T-cell (primary cell): ENCODE data around the gene CHD2. TPM values are rescaled to one million over a fixed set of nuclear protein-coding genes. Genes with fewer than 3 reads are reported as not detected.

Experiments
- ATAC-seq, 4 experiments: fragments of 200-7000 bp in 3 of 4; fragments of 150-1000 bp in 1 of 4; cut with Tn5 transposase; replicated peaks in 1 of 4; 1 replicate in 3 of 4; 2 replicates in 1 of 4; pipeline ENCODE4 v1.10.0; 2021; ENCODE audit warnings: moderate library complexity in 3 of 4, mild to moderate bottlenecking in 2 of 4, moderate number of reproducible peaks in 1 of 4
- CTCF ChIA-PET, 2 donors: fragments of 300-600 bp; sonication (Branson Sonifier 250); formaldehyde crosslinking; loops; one replicate each; lab custom pipeline; 2022; ENCODE audit warnings: antibody characterized with exemption in 2 of 2; lab: Charles Lee
- POLR2A ChIA-PET, 2 donors: fragments of 300-600 bp; sonication (Branson Sonifier 250); formaldehyde crosslinking; loops; one replicate each; lab custom pipeline; 2022; ENCODE audit warnings: antibody characterized with exemption in 2 of 2; lab: Charles Lee
- DNase-seq, 35 experiments: peaks; one replicate each; pipeline versions ENCODE4 v3.0.0 to v3.0.0-alpha.2; 2013 to 2023
- H3K27ac ChIP-seq: one replicate; pipeline ENCODE4 v1.5.1; 2013; ENCODE audit warnings: low read length
- H3K27me3 ChIP-seq, 2 experiments: replicated peaks in 1 of 2; 1 replicate in 1 of 2; 2 replicates in 1 of 2; pipeline versions ENCODE4 v1.6.1 to v1.7.0; 2013; ENCODE audit warnings: low read length in 1 of 2, mixed read lengths in 1 of 2; ENCODE audit not compliant: control insufficient read depth in 2 of 2, insufficient read depth in 2 of 2; ENCODE audit errors: extremely low read depth in 1 of 2
- H3K36me3 ChIP-seq, 2 donors: 1 replicate in 1 of 2; 2 replicates in 1 of 2; pipeline versions ENCODE4 v1.6.1 to v1.7.0; 2013; ENCODE audit warnings: low read length in 1 of 2; ENCODE audit not compliant: control insufficient read depth in 2 of 2, insufficient read depth in 1 of 2; ENCODE audit errors: extremely low read depth in 1 of 2
- H3K4me1 ChIP-seq, 2 experiments: 1 replicate in 1 of 2; 2 replicates in 1 of 2; pipeline versions ENCODE4 v1.6.1 to v1.7.0; 2013; ENCODE audit warnings: low read length in 2 of 2, mixed read lengths in 1 of 2; ENCODE audit not compliant: insufficient read depth in 2 of 2, control insufficient read depth in 1 of 2; ENCODE audit errors: extremely low read depth in 1 of 2
- H3K4me3 ChIP-seq, 2 donors: 1 replicate in 1 of 2; 2 replicates in 1 of 2; pipeline versions ENCODE4 v1.5.1 to v1.7.0; 2013; ENCODE audit warnings: mild to moderate bottlenecking in 2 of 2, low read length in 1 of 2, moderate library complexity in 1 of 2; ENCODE audit not compliant: control insufficient read depth in 1 of 2; ENCODE audit errors: extremely low read depth in 1 of 2
- H3K9me3 ChIP-seq: 2 replicates; pipeline ENCODE4 v1.7.0; 2013
- H3K27ac Mint-ChIP-seq, 2 donors: one replicate each; pipeline ENCODE4 v1.8.0; 2020 to 2021; ENCODE audit warnings: mild to moderate bottlenecking in 2 of 2, mixed read lengths in 2 of 2
- H3K27me3 Mint-ChIP-seq, 2 donors: one replicate each; pipeline ENCODE4 v1.8.0; 2021 to 2022; ENCODE audit warnings: mixed read lengths in 2 of 2
- H3K36me3 Mint-ChIP-seq: one replicate; pipeline ENCODE4 v1.8.0; 2021; ENCODE audit warnings: mixed read lengths
- H3K4me1 Mint-ChIP-seq, 3 donors: one replicate each; pipeline ENCODE4 v1.8.0; 2020 to 2022; ENCODE audit warnings: mixed read lengths in 3 of 3, mild to moderate bottlenecking in 1 of 3
- H3K4me3 Mint-ChIP-seq, 3 donors: one replicate each; pipeline ENCODE4 v1.8.0; 2020 to 2022; ENCODE audit warnings: mild to moderate bottlenecking in 3 of 3, mixed read lengths in 3 of 3, moderate library complexity in 3 of 3
- H3K9me3 Mint-ChIP-seq, 3 donors: one replicate each; pipeline ENCODE4 v1.8.0; 2020 to 2022; ENCODE audit warnings: mixed read lengths in 3 of 3
- WGBS: methylation state at CpG from one replicate; pipeline ENCODE4 v1.1.5; 2013; ENCODE audit warnings: missing lambda C conversion rate; ENCODE audit not compliant: insufficient coverage; 5-methylcytosine and 5-hydroxymethylcytosine counted together
- total RNA-seq, 35 experiments: library from RNA in 6 of 35; stranded (reverse) in 6 of 35; fragments of 120-200 nt in 1 of 35; gene quantifications; one replicate each; pipeline versions ENCODE4 v1.2.1 to v1.2.4 and lab custom pipeline; 2013 to 2026

Gene CHD2
- total RNA-seq, 5 donors from 2014 or later (not counting 1 experiment from before 2014, with no cell fraction given), result 231 to 506 (median 266) TPM

DNA sequence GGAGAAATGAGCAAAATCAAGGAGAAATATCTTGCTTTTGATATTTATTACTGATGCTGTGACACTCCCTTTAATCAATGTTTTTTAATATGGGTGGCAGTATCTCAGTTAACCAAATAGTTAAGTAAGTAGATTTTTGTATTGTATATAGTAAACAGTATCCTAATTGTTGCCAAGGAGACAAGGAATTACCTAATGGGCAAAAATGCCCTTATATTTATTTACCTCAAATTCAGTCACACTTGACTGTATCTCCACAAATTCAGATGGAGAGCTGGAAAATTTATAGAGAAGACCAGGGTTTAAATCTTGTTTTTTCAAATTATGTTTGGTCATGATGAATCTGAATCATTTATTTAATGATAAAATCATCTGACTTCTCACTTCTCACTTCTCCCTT, 3.6 kb upstream of the CHD2 start:
- no peak for ATAC-seq
- H3K4me1 ChIP-seq, result peaks cover 19 to 60% of the 10 kb centered on the region in 2 experiments
- peak overlapping the region; percentile 76 to 78 for H3K27ac Mint-ChIP-seq
- peaks cover 74% of the 10 kb centered on the region for H3K36me3 Mint-ChIP-seq
- H3K9me3 Mint-ChIP-seq, result peaks cover 0 to 7% (median 7%) of the 10 kb centered on the region in 3 donors
- H3K4me3 ChIP-seq, result no peak overlapping the region
- ChIA-PET CTCF (interaction anchor here in 1 of 2 donors (1.4 to 1.5 kb wide), 2 partner anchors 11 to 99 kb away, joined by 4 to 9 read pairs; no protein-coding TSS in a partner anchor), POLR2A (interaction anchor here (0.8 to 5.6 kb wide), 10 partner anchors 7 to 86 kb away, joined by 3 to 26 read pairs (median 8); no protein-coding TSS in a partner anchor)
- peaks cover 0 to 67% of the 10 kb centered on the region in 2 donors for H3K36me3 ChIP-seq
- peak overlapping the region; percentile 24 to 59 (median 42) for H3K4me3 Mint-ChIP-seq
- DNase-seq, result no peak
- H3K27ac ChIP-seq, result peak overlapping the region; percentile 52
- no peaks in the 10 kb centered on the region for H3K27me3 ChIP-seq
- H3K27me3 Mint-ChIP-seq, result no peaks in the 10 kb centered on the region
- peaks cover 73 to 81% (median 73%) of the 10 kb centered on the region in 3 donors for H3K4me1 Mint-ChIP-seq
- no peaks in the 10 kb centered on the region for H3K9me3 ChIP-seq

DNA sequence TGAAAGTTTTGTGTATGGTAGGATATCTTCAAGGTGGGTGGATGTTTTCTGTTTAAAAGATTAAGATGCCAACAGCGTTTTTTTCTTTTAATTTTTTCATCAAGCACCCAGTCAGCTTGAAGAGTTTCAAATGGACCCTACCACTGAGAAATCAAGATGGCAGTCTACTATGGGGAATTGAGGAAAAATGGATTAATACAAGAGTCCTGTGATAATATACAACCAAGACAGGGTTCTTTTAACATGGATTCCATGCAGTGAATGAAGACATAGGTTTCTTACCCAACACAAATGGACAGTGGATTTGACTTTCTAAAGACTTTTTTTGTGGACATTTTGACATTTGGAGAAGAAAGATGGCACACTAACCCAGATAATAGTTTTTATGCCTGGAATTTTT, 2.5 kb upstream of the CHD2 start:
- H3K4me3 ChIP-seq, result no peak overlapping the region
- no peaks in the 10 kb centered on the region for H3K27me3 Mint-ChIP-seq
- peaks cover 0 to 59% of the 10 kb centered on the region in 2 donors for H3K36me3 ChIP-seq

GRCh38 chr15:92898988-92899582, 1.0 kb upstream of the CHD2 start:
- Histone ChIP-seq H3K27ac (peak overlapping the region; percentile 96), H3K9me3 (no peaks in the 10 kb centered on the region), H3K36me3 (peaks cover 0 to 47% of the 10 kb centered on the region in 2 donors), H3K27me3 (no peaks in the 10 kb centered on the region), H3K4me3 (no peak overlapping the region), H3K4me1 (peaks cover 11 to 56% of the 10 kb centered on the region in 2 experiments)
- H3K27ac Mint-ChIP-seq, result peak overlapping the region; percentile 75 to 98
- no peaks in the 10 kb centered on the region for H3K27me3 Mint-ChIP-seq
- peaks cover 62 to 78% (median 65%) of the 10 kb centered on the region in 3 donors for H3K4me1 Mint-ChIP-seq
- peak overlapping the region; percentile 43 to 99 (median 99) for H3K4me3 Mint-ChIP-seq
- ATAC-seq (no peak), DNase-seq (no peak)
- 97% methylated on average over 3 of the region's 5 CpGs for WGBS
- ChIA-PET POLR2A (interaction anchor here (0.5 to 11.6 kb wide), 16 partner anchors 8 to 131 kb away, joined by 3 to 372 read pairs (median 7); no protein-coding TSS in a partner anchor), CTCF (interaction anchor here (0.8 to 1.6 kb wide), 12 partner anchors 8 to 102 kb away, joined by 3 to 38 read pairs (median 8); no protein-coding TSS in a partner anchor)
- peaks cover 62% of the 10 kb centered on the region for H3K36me3 Mint-ChIP-seq
- H3K9me3 Mint-ChIP-seq, result peaks cover 0 to 7% (median 7%) of the 10 kb centered on the region in 3 donors

More for the DNA sequence above, 2.5 kb upstream of the CHD2 start:
- Histone ChIP-seq H3K27me3 (no peaks in the 10 kb centered on the region), H3K4me1 (peaks cover 19 to 54% of the 10 kb centered on the region in 2 experiments), H3K27ac (peak overlapping the region; percentile 47), H3K9me3 (no peaks in the 10 kb centered on the region)
- Mint-ChIP-seq H3K36me3 (peaks cover 65% of the 10 kb centered on the region), H3K27ac (peak overlapping the region; percentile 76 to 78), H3K4me1 (peaks cover 64 to 74% (median 65%) of the 10 kb centered on the region in 3 donors), H3K9me3 (peaks cover 0 to 7% (median 7%) of the 10 kb centered on the region in 3 donors), H3K4me3 (peak overlapping the region; percentile 24 to 57 (median 42))
- POLR2A ChIA-PET, result interaction anchor here (0.5 to 5.6 kb wide), 13 partner anchors 8 to 89 kb away, joined by 3 to 26 read pairs (median 6); no protein-coding TSS in a partner anchor
- no peak for DNase-seq
- ATAC-seq, result no peak
- WGBS, result no CpG with 5 or more reads among the region's 1 CpG
- CTCF ChIA-PET, result interaction anchor here in 1 of 2 donors (0.7 to 1.5 kb wide), 4 partner anchors 12 to 100 kb away, joined by 3 to 9 read pairs (median 4); no protein-coding TSS in a partner anchor

DNA sequence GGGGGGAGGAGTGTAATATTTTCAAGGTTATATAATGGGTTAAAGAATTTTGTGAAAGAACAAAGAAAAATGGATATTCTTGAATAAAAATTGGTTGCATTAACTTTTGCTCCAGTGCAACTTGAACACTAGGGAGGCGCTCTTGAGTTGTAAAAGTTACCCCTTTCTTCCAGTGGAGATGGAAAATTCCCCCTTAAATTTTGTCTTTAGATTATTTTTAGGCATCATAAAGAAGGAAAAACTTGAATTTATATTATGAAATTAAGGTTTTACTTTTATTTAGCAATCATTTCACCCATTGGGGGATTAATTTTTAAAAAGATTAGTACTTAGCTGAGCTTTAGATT, 550 bp upstream of the CHD2 start:
- H3K27ac ChIP-seq, result peak overlapping the region; percentile 96
- peak overlapping the region in 1 of 2 donors; percentile 88 for H3K4me3 ChIP-seq
- POLR2A ChIA-PET, result interaction anchor here (0.5 to 11.6 kb wide), 16 partner anchors 8 to 131 kb away, joined by 3 to 372 read pairs (median 6); no protein-coding TSS in a partner anchor
- WGBS, result no CpG with 5 or more reads among the region's 1 CpG
- no peaks in the 10 kb centered on the region for H3K27me3 ChIP-seq
- CTCF ChIA-PET, result interaction anchor here (0.5 to 1.6 kb wide), 17 partner anchors 8 to 1241 kb away, joined by 3 to 38 read pairs (median 4); no protein-coding TSS in a partner anchor
- no peaks in the 10 kb centered on the region for H3K27me3 Mint-ChIP-seq
- no peak for ATAC-seq
- H3K9me3 ChIP-seq, result no peaks in the 10 kb centered on the region
- peaks cover 61% of the 10 kb centered on the region for H3K36me3 Mint-ChIP-seq
- peaks cover 0 to 7% (median 7%) of the 10 kb centered on the region in 3 donors for H3K9me3 Mint-ChIP-seq
- H3K4me1 ChIP-seq, result peaks cover 7 to 51% of the 10 kb centered on the region in 2 experiments
- peak overlapping the region; percentile 98 to 100 for H3K27ac Mint-ChIP-seq
- no peak for DNase-seq
- H3K4me3 Mint-ChIP-seq, result peak overlapping the region; percentile 43 to 99 (median 99)
- H3K4me1 Mint-ChIP-seq, result peaks cover 59 to 82% (median 63%) of the 10 kb centered on the region in 3 donors
- peaks cover 0 to 42% of the 10 kb centered on the region in 2 donors for H3K36me3 ChIP-seq

- ATAC-seq (no peak), DNase-seq (no peak)
- peak overlapping the region; percentile 88 to 91 for H3K4me3 ChIP-seq
- Mint-ChIP-seq H3K36me3 (peaks cover 54% of the 10 kb centered on the region), H3K9me3 (peaks cover 0 to 7% (median 7%) of the 10 kb centered on the region in 3 donors), H3K27ac (peak overlapping the region; percentile 98 to 100), H3K27me3 (no peaks in the 10 kb centered on the region), H3K4me1 (peaks cover 60 to 82% (median 65%) of the 10 kb centered on the region in 3 donors), H3K4me3 (peak overlapping the region; percentile 97 to 99 (median 99))
- H3K9me3 ChIP-seq, result no peaks in the 10 kb centered on the region
- peaks cover 11 to 53% of the 10 kb centered on the region in 2 experiments for H3K4me1 ChIP-seq
- peaks cover 0 to 33% of the 10 kb centered on the region in 2 donors for H3K36me3 ChIP-seq
- CTCF ChIA-PET, result interaction anchor here in 1 of 2 donors (0.8 to 1.6 kb wide), 11 partner anchors 10 to 103 kb away, joined by 3 to 38 read pairs (median 5); no protein-coding TSS in a partner anchor
- peak overlapping the region; percentile 96 for H3K27ac ChIP-seq
- 0% methylated on average over 1 of the region's 6 CpGs for WGBS
- POLR2A ChIA-PET, result interaction anchor here (0.6 to 11.6 kb wide), 18 partner anchors 9 to 103 kb away, joined by 3 to 372 read pairs (median 6); no protein-coding TSS in a partner anchor
- no peaks in the 10 kb centered on the region for H3K27me3 ChIP-seq
Measured at GRCh38 chr15:92900731-92901071, 577 bp downstream of the CHD2 start.
